Measurements from ENCODE around the gene CYB5B. TPM values are rescaled to one million over a fixed set of nuclear protein-coding genes. Genes with fewer than 3 reads are reported as not detected.

Gene CYB5B
- polyA plus RNA-seq, 1 of the 3 experiments (the other 2 are of a cell fraction), result 64.4 TPM

GRCh38 chr16:69443927-69444631, 19.7 kb downstream of the CYB5B start (continued):
- TF ChIP-seq MAX (IDR thresholded peaks at IDR 0.05; ENCODE audit: low read depth), result no peak
- no peak for TF ChIP-seq TAF1 (IDR thresholded peaks at IDR 0.05; ENCODE audit: borderline replicate concordance, low read depth, low read length)
- no peak for TF ChIP-seq PBX3 (IDR thresholded peaks at IDR 0.05)

GRCh38 chr16:69444873-69445517, 20.6 kb downstream of the CYB5B start:
- DNase-seq, result no peak
- Histone ChIP-seq H3K9me3 (no peaks in the 10 kb centered on the region), H3K79me2 (ENCODE audit: insufficient read depth) (peaks cover 63% of the 10 kb centered on the region), H3K4me3 (ENCODE audit: low read depth in 2 of 2, low read length in 1 of 2) (peak overlapping the region; percentile 12 to 22; a peak in 3 of 4 replicates), H3K4me1 (ENCODE audit: control insufficient read depth in 1 of 2, insufficient read depth in 2 of 2, low read depth in 1 of 2, low read length in 1 of 2) (peaks cover 7 to 10% of the 10 kb centered on the region in 2 experiments; a peak in 3 of 4 replicates), H4K20me1 (ENCODE audit: insufficient read depth) (no peaks in the 10 kb centered on the region), H2AFZ (ENCODE audit: low read depth) (peak overlapping the region; percentile 52), H3K27me3 (ENCODE audit: insufficient read depth) (no peaks in the 10 kb centered on the region), H3K27ac (ENCODE audit: low read depth in 2 of 2, low read length in 1 of 2) (peak overlapping the region; percentile 46 to 58; a peak in 3 of 4 replicates), H3K36me3 (replicated peaks in 1 of 2; ENCODE audit: control insufficient read depth in 1 of 2, insufficient read depth in 2 of 2, low read length in 1 of 2) (peaks cover 9 to 29% of the 10 kb centered on the region in 2 experiments), H3K9ac (peak overlapping the region; percentile 39), H3K4me2 (peak overlapping the region; percentile 71), H3F3A (replicated peaks; ENCODE audit: insufficient read depth) (peaks cover 6% of the 10 kb centered on the region), H3K9me2 (no peaks in the 10 kb centered on the region)
- CTCF ChIA-PET, result interaction anchor here (0.9 kb wide), 1 partner anchor 11 kb away, joined by 3 read pairs; no protein-coding TSS in a partner anchor
- TF ChIP-seq MAX (IDR thresholded peaks at IDR 0.05; ENCODE audit: low read depth) (no peak), RCOR1 (IDR thresholded peaks at IDR 0.05; ENCODE audit: low read length) (no peak), CTCF (IDR thresholded peaks at IDR 0.05) (no peak)
- WGBS (ENCODE audit: low lambda C conversion rate), result 86% methylated on average over 2 of the region's 2 CpGs
- POLR2A ChIA-PET, result no interaction called here

DNA sequence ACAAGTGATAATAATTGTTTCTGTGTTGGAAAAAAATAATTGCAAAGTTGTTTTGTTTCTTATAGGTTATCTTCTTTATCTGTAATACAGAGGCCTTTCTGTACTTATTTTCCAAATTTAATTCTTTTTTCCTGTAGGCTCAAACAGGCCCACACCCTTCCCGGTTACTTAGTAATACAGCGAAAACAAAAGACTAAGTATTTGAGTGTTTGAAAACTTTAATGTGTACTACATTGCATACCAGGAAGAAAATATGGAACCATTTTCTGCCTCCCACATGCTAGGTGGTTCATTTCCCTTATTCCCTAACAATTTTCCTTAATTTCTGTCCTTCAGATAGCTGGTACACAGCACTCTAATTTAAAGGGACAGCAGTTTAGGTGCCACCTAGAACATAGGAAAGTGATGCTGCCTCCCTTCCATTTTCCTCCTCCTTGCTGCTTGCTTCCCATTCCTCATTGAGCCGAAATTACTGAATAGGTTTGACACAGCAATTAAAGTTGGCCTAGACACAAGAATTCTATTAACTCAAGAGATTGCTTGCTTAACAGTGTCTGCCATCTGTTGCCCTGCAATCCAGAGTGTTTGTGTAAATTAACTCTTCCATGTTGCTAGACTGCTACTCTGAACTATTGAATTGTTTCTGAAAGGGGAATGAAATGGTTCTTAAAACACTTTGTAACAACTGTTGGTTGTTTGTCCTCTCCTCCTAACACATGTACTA, 24.2 kb downstream of the CYB5B start:
- ChIA-PET POLR2A (no interaction called here), CTCF (no interaction called here)
- no peak overlapping the region for H3K4me3 ChIP-seq (ENCODE audit: low read depth in 2 of 2, low read length in 1 of 2)
- H3K9me2 ChIP-seq, result no peaks in the 10 kb centered on the region
- peaks cover 6 to 7% of the 10 kb centered on the region in 2 experiments; a peak in 3 of 4 replicates for H3K4me1 ChIP-seq (ENCODE audit: control insufficient read depth in 1 of 2, insufficient read depth in 2 of 2, low read depth in 1 of 2, low read length in 1 of 2)
- peak; percentile 8 for DNase-seq
- H3K9ac ChIP-seq, result no peak overlapping the region
- H3K9me3 ChIP-seq, result no peaks in the 10 kb centered on the region
- peaks cover 32% of the 10 kb centered on the region for H3K79me2 ChIP-seq (ENCODE audit: insufficient read depth)
- 68% methylated on average over 3 of the region's 3 CpGs for WGBS (ENCODE audit: low lambda C conversion rate)
- no peaks in the 10 kb centered on the region for H4K20me1 ChIP-seq (ENCODE audit: insufficient read depth)
- H3K4me2 ChIP-seq, result no peak overlapping the region
- H3K27me3 ChIP-seq (ENCODE audit: insufficient read depth), result no peaks in the 10 kb centered on the region
- H3F3A ChIP-seq (replicated peaks; ENCODE audit: insufficient read depth), result peaks cover under 1% of the 10 kb centered on the region
- H3K36me3 ChIP-seq (replicated peaks in 1 of 2; ENCODE audit: control insufficient read depth in 1 of 2, insufficient read depth in 2 of 2, low read length in 1 of 2), result peaks cover 12 to 38% of the 10 kb centered on the region in 2 experiments
- no peak overlapping the region for H2AFZ ChIP-seq (ENCODE audit: low read depth)
- peak overlapping the region; percentile 17 to 84; a peak in 3 of 4 replicates for H3K27ac ChIP-seq (ENCODE audit: low read depth in 2 of 2, low read length in 1 of 2)
- TF ChIP-seq GATA2 (CRISPR knock-in tag; IDR thresholded peaks at IDR 0.05), result no peak
- TF ChIP-seq TCF12 (IDR thresholded peaks at IDR 0.05), result 0 out of 2 replicates have a peak, but pooled peaks have one; percentile 38

All from SK-N-SH (cell line).